ENCODE data around the gene TUBA1A. TPM values are rescaled to one million over a fixed set of nuclear protein-coding genes. Genes with fewer than 3 reads are reported as not detected.

The TUBA1A gene
- total RNA-seq, result 100 to 1,000 TPM in 3 of 6 donors, 10 to 100 TPM in 3; 54.2 to 191 (median 122) TPM

- DNase-seq, result peak in 1 of 2 donors; percentile 96
- TF ChIP-seq POLR2A (IDR thresholded peaks at IDR 0.05) (peak; percentile 3 to 93 (median 92)), EP300 (IDR thresholded peaks at IDR 0.05) (peak in 1 of 4 donors; percentile 50), POLR2AphosphoS5 (IDR thresholded peaks at IDR 0.05) (peak; percentile 97 to 99)
- TF ChIP-seq, protein P1, sequence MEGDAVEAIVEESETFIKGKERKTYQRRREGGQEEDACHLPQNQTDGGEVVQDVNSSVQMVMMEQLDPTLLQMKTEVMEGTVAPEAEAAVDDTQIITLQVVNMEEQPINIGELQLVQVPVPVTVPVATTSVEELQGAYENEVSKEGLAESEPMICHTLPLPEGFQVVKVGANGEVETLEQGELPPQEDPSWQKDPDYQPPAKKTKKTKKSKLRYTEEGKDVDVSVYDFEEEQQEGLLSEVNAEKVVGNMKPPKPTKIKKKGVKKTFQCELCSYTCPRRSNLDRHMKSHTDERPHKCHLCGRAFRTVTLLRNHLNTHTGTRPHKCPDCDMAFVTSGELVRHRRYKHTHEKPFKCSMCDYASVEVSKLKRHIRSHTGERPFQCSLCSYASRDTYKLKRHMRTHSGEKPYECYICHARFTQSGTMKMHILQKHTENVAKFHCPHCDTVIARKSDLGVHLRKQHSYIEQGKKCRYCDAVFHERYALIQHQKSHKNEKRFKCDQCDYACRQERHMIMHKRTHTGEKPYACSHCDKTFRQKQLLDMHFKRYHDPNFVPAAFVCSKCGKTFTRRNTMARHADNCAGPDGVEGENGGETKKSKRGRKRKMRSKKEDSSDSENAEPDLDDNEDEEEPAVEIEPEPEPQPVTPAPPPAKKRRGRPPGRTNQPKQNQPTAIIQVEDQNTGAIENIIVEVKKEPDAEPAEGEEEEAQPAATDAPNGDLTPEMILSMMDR (IDR thresholded peaks at IDR 0.05), result no peak
- ATAC-seq (ENCODE audit: low FRiP score in 2 of 2), result peak; percentile 96 to 97
- H3K36me3 ChIP-seq, result peaks cover 8 to 26% (median 21%) of the 10 kb centered on the region in 4 donors
- peak within 1 kb of the TSS; percentile 95 to 98 (median 98) for H3K27ac ChIP-seq
- 0 to 1% methylated on average over 10 to 24 of the region's 26 CpGs for WGBS, 2 donors
- no peaks in the 10 kb centered on the region for H3K9me3 ChIP-seq
- H3K4me3 ChIP-seq, result peak within 1 kb of the TSS; percentile 34 to 79 (median 73)
- peaks cover 9 to 23% (median 15%) of the 10 kb centered on the region in 4 donors for H3K4me1 ChIP-seq
- H3K27me3 ChIP-seq, result no peaks in the 10 kb centered on the region
These were observed at the start of gene TUBA1A for GRCh38 chr12:49188916-49189367. Gene TUBA1A (minus strand): TSS chr12:49189080. CDS start chr12:49188979, 101 bp downstream.

- DNase-seq (no peak), ATAC-seq (ENCODE audit: low FRiP score in 2 of 2) (no peak)
- Histone ChIP-seq H3K4me3 (no peak overlapping the region), H3K9me3 (no peaks in the 10 kb centered on the region), H3K27me3 (no peaks in the 10 kb centered on the region), H3K27ac (no peak overlapping the region), H3K36me3 (no peaks in the 10 kb centered on the region), H3K4me1 (peaks cover 13 to 27% (median 26%) of the 10 kb centered on the region in 4 donors)
- 88 to 89% methylated on average over 1 of the region's 1 CpG for WGBS, 2 donors
- TF ChIP-seq, protein P1 (IDR thresholded peaks at IDR 0.05), result no peak
- TF ChIP-seq EP300 (IDR thresholded peaks at IDR 0.05) (no peak), POLR2AphosphoS5 (IDR thresholded peaks at IDR 0.05) (no peak)
These were observed 47.5 kb upstream of the TUBA1A start for GRCh38 chr12:49236423-49236822.

DNA sequence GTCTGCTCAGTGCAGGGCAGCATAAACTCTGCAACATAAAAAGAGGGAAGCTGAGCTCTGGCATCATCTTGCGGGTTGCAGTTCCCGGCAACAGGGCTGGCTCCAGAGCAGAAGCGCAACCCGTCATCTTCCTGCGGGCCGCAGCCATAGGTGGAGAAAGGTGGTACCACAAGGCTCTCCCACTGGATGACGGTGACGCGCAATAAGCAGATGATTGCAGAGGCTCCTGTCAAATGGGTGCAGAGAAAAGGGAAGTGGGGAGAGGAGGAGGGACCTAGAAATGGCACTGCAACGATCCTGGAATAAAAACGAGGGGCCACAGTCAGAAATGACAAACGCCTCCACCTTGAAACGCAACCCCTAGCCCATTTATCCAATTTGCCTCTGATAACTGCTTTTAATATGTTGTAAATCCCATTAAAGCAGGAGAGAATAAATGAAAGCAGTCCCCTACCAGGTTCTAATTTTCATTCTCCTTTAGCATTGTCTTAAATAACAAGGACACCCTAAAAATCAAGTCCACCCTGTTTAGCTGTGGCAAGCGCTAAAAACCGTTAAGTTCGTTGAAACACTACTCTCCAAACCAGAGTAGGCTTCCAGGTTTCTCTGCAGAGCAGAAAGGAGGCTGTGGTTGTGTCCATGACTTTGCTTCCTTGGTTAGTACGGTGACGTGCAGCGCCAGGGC is 45.1 kb upstream of the TUBA1A start:
- peak overlapping the region; percentile 82 to 95 (median 92) for H3K27ac ChIP-seq
- H3K36me3 ChIP-seq, result no peaks in the 10 kb centered on the region
- H3K9me3 ChIP-seq, result no peaks in the 10 kb centered on the region
- TF ChIP-seq POLR2A (IDR thresholded peaks at IDR 0.05) (peak in 2 of 4 donors; percentile 48 to 55), POLR2AphosphoS5 (IDR thresholded peaks at IDR 0.05) (peak; percentile 55 to 79), EP300 (IDR thresholded peaks at IDR 0.05) (peak in 1 of 4 donors; percentile 52)
- TF ChIP-seq, protein P1 (IDR thresholded peaks at IDR 0.05), result no peak
- 50 to 54% methylated on average over 18 to 19 of the region's 19 CpGs for WGBS, 2 donors
- ATAC-seq (ENCODE audit: low FRiP score in 2 of 2) (peak; percentile 60 to 79), DNase-seq (peak; percentile 33 to 83)
- H3K27me3 ChIP-seq, result no peaks in the 10 kb centered on the region
- peaks cover 13 to 36% (median 33%) of the 10 kb centered on the region in 4 donors for H3K4me1 ChIP-seq
- H3K4me3 ChIP-seq, result peak overlapping the region in 3 of 4 donors; percentile 42 to 69 (median 49)

DNA sequence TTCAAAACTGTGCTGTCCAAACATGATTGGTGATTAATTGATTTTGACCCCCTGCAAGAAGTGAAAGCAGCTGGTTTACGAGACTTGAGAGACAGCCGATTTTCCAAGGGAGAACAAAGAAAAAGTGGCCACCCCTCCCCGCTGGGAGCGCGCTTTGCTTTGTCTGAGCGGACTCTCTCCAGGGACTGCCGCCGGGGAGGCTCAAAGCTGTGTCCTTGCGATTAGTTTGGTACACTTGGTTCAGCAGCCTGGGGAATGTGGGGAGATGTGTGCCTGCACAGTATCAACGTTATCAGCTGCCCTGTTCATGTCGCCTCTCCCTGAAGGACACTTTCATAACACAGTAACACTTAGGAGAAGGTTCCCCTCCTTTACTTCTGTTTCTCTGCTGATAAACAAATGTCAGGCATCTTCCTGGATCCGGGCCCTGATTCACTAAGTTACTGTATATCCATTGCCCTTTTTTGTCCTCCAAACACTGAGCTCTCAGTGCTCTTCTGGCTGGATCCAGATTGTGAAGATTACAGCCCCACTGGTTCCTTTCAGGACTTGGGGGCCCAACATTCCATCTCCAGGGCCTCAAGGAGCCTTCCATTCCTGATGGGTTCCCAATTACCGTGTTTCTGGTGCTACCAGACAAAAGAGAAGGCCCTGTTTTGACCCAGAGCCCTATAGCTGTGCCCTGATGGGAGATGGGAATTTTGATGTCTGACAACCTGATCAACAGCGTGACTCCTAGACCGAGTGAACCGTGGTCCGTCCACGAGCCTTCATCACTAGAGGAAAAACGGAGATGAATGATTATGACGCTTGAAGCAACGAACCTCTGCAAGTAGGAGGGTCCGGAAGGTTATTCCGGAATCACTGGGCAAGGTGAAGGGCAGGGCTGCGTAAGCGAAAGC is 44.3 kb upstream of the TUBA1A start:
- Histone ChIP-seq H3K27ac (peak overlapping the region; percentile 82 to 95 (median 92)), H3K4me1 (peaks cover 13 to 36% (median 33%) of the 10 kb centered on the region in 4 donors), H3K36me3 (no peaks in the 10 kb centered on the region), H3K27me3 (no peaks in the 10 kb centered on the region), H3K9me3 (no peaks in the 10 kb centered on the region), H3K4me3 (peak overlapping the region in 1 of 4 donors; percentile 5)
- TF ChIP-seq POLR2A (IDR thresholded peaks at IDR 0.05) (no peak), POLR2AphosphoS5 (IDR thresholded peaks at IDR 0.05) (no peak)
- TF ChIP-seq, protein P1 (IDR thresholded peaks at IDR 0.05), result peak in 2 of 6 experiments; percentile 8 to 22
- WGBS, 2 donors, result 58 to 60% methylated on average over 23 to 25 of the region's 25 CpGs
- DNase-seq (peak in 1 of 2 donors; percentile 30), ATAC-seq (ENCODE audit: low FRiP score in 2 of 2) (peak in 1 of 2 donors; percentile 2)
